SK-N-SH treated with all-trans-retinoic acid at 6 μM for 48 hours (cell line): Measurements from ENCODE around the gene LAMTOR2.

Source experiments
- BACH2 ChIP-seq: fragments of 250-450 bp; sonication (Bioruptor Pico); IDR thresholded peaks from 2 replicates; pipeline ENCODE4 v1.9.0; 2021; ENCODE audit warnings: mild to moderate bottlenecking, borderline replicate concordance
- CREB5 ChIP-seq: fragments of 250-450 bp; sonication (Bioruptor Pico); IDR thresholded peaks from 2 replicates; pipeline ENCODE4 v1.5.1; 2020; ENCODE audit warnings: low read depth, mild to moderate bottlenecking, moderate library complexity
- CSRNP3 ChIP-seq: fragments of 250-450 bp; sonication (Bioruptor Pico); IDR thresholded peaks from 2 replicates; pipeline ENCODE4 v1.5.1; 2021; ENCODE audit warnings: mild to moderate bottlenecking, moderate library complexity
- TCF4 ChIP-seq: fragments of 250-450 bp; sonication (Bioruptor Pico); IDR thresholded peaks from 2 replicates; pipeline ENCODE4 v1.8.0; 2021; ENCODE audit warnings: mild to moderate bottlenecking, moderate library complexity, borderline replicate concordance
- ZC3H10 ChIP-seq: fragments of 250-450 bp; sonication (Bioruptor Pico); IDR thresholded peaks from 2 replicates; pipeline ENCODE4 v1.5.1; 2021; ENCODE audit warnings: mild to moderate bottlenecking, moderate library complexity

GRCh38 chr1:156025876-156026275, 28.7 kb upstream of the LAMTOR2 start:
- TF ChIP-seq TCF4 = no peak
- no peak for TF ChIP-seq BACH2 (CRISPR knock-in tag)
- no peak for TF ChIP-seq CSRNP3 (CRISPR knock-in tag)
- no peak for TF ChIP-seq ZC3H10 (CRISPR knock-in tag)
- no peak for TF ChIP-seq CREB5
